ENCODE measurements around the gene CORO2B.

CORO2B gene

GRCh38 chr15:68707386-68707785, 128.6 kb downstream of the CORO2B start:
- no peak for DNase-seq

GRCh38 chr15:68709876-68710275, 131.1 kb downstream of the CORO2B start:
- no peak for DNase-seq

- DNase-seq: no peak
Measured at GRCh38 chr15:68710536-68710935, 131.7 kb downstream of the CORO2B start.

GRCh38 chr15:68711406-68711805, 132.6 kb downstream of the CORO2B start:
- DNase-seq: no peak

GRCh38 chr15:68712886-68713285, 134.1 kb downstream of the CORO2B start:
- no peak for DNase-seq

GRCh38 chr15:68713874-68714273, 135.1 kb downstream of the CORO2B start:
- DNase-seq: no peak

- DNase-seq: no peak
Measured at GRCh38 chr15:68715111-68715510, 136.3 kb downstream of the CORO2B start.

- DNase-seq: no peak
Measured at GRCh38 chr15:68717951-68718350, 139.2 kb downstream of the CORO2B start.

GRCh38 chr15:68718468-68718867, 139.7 kb downstream of the CORO2B start:
- DNase-seq: no peak

- DNase-seq: no peak
Measured at GRCh38 chr15:68719051-68719450, 140.3 kb downstream of the CORO2B start.

GRCh38 chr15:68719672-68720071, 140.9 kb downstream of the CORO2B start:
- no peak for DNase-seq

GRCh38 chr15:68721886-68722285, 143.1 kb downstream of the CORO2B start:
- DNase-seq: no peak

- DNase-seq: no peak
Measured at GRCh38 chr15:68725736-68726135, 146.9 kb downstream of the CORO2B start.

- no peak for DNase-seq
Measured at GRCh38 chr15:68726246-68726645, 147.5 kb downstream of the CORO2B start.

- DNase-seq: no peak
Measured at GRCh38 chr15:68729789-68730411, 151.1 kb downstream of the CORO2B start.

GRCh38 chr15:68730471-68730919, 151.7 kb downstream of the CORO2B start:
- no peak for DNase-seq

- no peak for DNase-seq
Measured at GRCh38 chr15:68730976-68731897, 152.4 kb downstream of the CORO2B start.

GRCh38 chr15:68732451-68732850, 153.7 kb downstream of the CORO2B start:
- no peak for DNase-seq

GRCh38 chr15:68733666-68734065, 154.9 kb downstream of the CORO2B start:
- DNase-seq: no peak

- no peak for DNase-seq
Measured at GRCh38 chr15:68734352-68734751, 155.6 kb downstream of the CORO2B start.

- no peak for DNase-seq
Measured at GRCh38 chr15:68734881-68735280, 156.1 kb downstream of the CORO2B start.

- DNase-seq: no peak
Measured at GRCh38 chr15:68735610-68736009, 156.8 kb downstream of the CORO2B start.

- DNase-seq: no peak
Measured at GRCh38 chr15:68739390-68740080, 160.7 kb downstream of the CORO2B start.

GRCh38 chr15:68743256-68743655, 164.5 kb downstream of the CORO2B start:
- no peak for DNase-seq

Measured in GOT3 (cell line).